ENCODE data around the gene SPRED2.

The SPRED2 gene

DNA sequence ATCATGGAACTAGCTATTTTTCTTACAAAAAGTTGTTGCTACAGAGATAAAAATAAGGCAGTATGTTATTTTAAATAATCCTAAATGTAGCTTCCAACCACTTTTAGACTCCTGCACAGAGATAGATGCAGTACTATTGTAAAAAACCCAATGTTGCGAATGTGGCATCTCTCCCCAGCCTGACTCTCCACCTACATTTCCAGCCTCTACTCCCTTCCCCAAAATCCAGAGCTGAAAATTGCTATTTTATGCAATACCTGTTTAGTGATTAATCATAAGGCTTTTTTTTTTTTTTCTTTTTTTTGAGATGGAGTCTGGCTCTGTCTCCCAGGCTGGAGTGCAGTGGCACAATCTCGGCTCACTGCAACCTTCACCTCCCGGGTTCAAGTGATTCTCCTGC, 39.4 kb downstream of the SPRED2 start:
- ChIA-PET CTCF (no interaction called here), POLR2A (no interaction called here)
- no peak for DNase-seq (ENCODE audit: extremely low spot score)
- no peak for TF ChIP-seq ELF4 (IDR thresholded peaks at IDR 0.05)
- no peak for TF ChIP-seq ZNF384 (IDR thresholded peaks at IDR 0.05)
- no peak for TF ChIP-seq L3MBTL2 (conservative IDR thresholded peaks at IDR 0.05)
- no peak for TF ChIP-seq HDGF (IDR thresholded peaks at IDR 0.05; ENCODE audit: borderline replicate concordance)
- TF ChIP-seq FOXM1 (IDR thresholded peaks at IDR 0.05; ENCODE audit: borderline replicate concordance), result no peak
- TF ChIP-seq FOXK2 (IDR thresholded peaks at IDR 0.05), result no peak
- no peak for TF ChIP-seq SP1 (IDR thresholded peaks at IDR 0.05)
- no peak for TF ChIP-seq TARDBP (IDR thresholded peaks at IDR 0.05)
- no peak for TF ChIP-seq ARNT (IDR thresholded peaks at IDR 0.05)
- TF ChIP-seq, protein P1, sequence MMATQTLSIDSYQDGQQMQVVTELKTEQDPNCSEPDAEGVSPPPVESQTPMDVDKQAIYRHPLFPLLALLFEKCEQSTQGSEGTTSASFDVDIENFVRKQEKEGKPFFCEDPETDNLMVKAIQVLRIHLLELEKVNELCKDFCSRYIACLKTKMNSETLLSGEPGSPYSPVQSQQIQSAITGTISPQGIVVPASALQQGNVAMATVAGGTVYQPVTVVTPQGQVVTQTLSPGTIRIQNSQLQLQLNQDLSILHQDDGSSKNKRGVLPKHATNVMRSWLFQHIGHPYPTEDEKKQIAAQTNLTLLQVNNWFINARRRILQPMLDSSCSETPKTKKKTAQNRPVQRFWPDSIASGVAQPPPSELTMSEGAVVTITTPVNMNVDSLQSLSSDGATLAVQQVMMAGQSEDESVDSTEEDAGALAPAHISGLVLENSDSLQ (IDR thresholded peaks at IDR 0.05), result no peak
- no peak for TF ChIP-seq BHLHE40 (IDR thresholded peaks at IDR 0.05; ENCODE audit: borderline replicate concordance)
- TF ChIP-seq SUZ12 (IDR thresholded peaks at IDR 0.05), result no peak
- no peak for TF ChIP-seq NFRKB (IDR thresholded peaks at IDR 0.05)
- TF ChIP-seq FOXA1 (IDR thresholded peaks at IDR 0.05), result no peak
- TF ChIP-seq CTBP1 (IDR thresholded peaks at IDR 0.05; ENCODE audit: borderline replicate concordance), result no peak
- no peak for TF ChIP-seq LEF1 (IDR thresholded peaks at IDR 0.05; ENCODE audit: borderline replicate concordance)

DNA sequence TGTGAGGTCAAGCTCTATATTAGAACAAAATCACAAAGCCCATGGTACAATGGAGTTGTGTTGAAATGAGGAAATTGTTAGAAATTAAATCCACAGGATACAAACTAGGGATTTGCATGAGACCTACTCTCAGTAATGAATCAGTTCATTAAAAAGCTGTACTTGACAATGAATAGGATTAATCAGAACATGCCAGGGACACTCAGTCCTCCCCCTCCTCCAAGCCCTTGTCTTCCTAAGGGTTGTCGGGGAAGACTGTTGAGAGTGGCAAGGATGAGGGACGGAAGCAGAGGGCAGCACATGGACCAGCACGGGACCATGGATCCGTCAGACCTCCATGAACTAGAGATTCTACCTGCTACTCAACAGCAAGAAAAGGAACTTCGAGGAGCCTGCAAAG, 39.8 kb downstream of the SPRED2 start:
- ChIA-PET POLR2A (no interaction called here), CTCF (no interaction called here)
- no peak for DNase-seq (ENCODE audit: extremely low spot score)
- no peak for TF ChIP-seq TARDBP (IDR thresholded peaks at IDR 0.05)
- TF ChIP-seq CTBP1 (IDR thresholded peaks at IDR 0.05; ENCODE audit: borderline replicate concordance), result no peak
- no peak for TF ChIP-seq BHLHE40 (IDR thresholded peaks at IDR 0.05; ENCODE audit: borderline replicate concordance)
- TF ChIP-seq SP1 (IDR thresholded peaks at IDR 0.05), result no peak
- TF ChIP-seq FOXM1 (IDR thresholded peaks at IDR 0.05; ENCODE audit: borderline replicate concordance), result no peak
- TF ChIP-seq ELF4 (IDR thresholded peaks at IDR 0.05), result no peak
- TF ChIP-seq L3MBTL2 (conservative IDR thresholded peaks at IDR 0.05), result no peak
- TF ChIP-seq FOXA1 (IDR thresholded peaks at IDR 0.05), result no peak
- TF ChIP-seq, protein P1 (IDR thresholded peaks at IDR 0.05), result no peak
- no peak for TF ChIP-seq LEF1 (IDR thresholded peaks at IDR 0.05; ENCODE audit: borderline replicate concordance)
- TF ChIP-seq HDGF (IDR thresholded peaks at IDR 0.05; ENCODE audit: borderline replicate concordance), result no peak
- no peak for TF ChIP-seq ZNF384 (IDR thresholded peaks at IDR 0.05)
- no peak for TF ChIP-seq NFRKB (IDR thresholded peaks at IDR 0.05)
- TF ChIP-seq ARNT (IDR thresholded peaks at IDR 0.05), result no peak
- TF ChIP-seq SUZ12 (IDR thresholded peaks at IDR 0.05), result no peak
- no peak for TF ChIP-seq FOXK2 (IDR thresholded peaks at IDR 0.05)

DNA sequence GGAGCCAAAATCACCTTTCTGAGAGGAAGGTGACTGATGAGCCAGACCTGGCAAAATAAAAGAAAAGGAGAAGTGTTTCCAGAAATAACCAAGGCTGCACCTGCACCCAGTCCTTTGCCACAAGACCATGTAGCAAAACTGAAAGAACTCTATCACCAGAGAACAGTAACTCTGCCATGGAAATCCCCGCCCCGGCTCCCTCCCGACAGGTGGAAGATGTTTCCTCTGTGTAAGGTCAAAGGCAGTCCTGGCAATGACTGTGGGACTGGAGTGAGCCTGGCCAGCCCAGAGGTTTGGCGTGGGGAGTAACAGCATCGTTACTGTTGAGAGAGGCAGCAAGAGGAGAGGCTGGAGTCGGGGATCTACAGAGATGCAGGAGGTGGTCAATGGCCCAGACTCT, 42.3 kb downstream of the SPRED2 start:
- POLR2A ChIA-PET, result no interaction called here
- CTCF ChIA-PET, result no interaction called here
- no peak for DNase-seq (ENCODE audit: extremely low spot score)
- no peak for TF ChIP-seq LEF1 (IDR thresholded peaks at IDR 0.05; ENCODE audit: borderline replicate concordance)
- TF ChIP-seq CTBP1 (IDR thresholded peaks at IDR 0.05; ENCODE audit: borderline replicate concordance), result no peak
- TF ChIP-seq TARDBP (IDR thresholded peaks at IDR 0.05), result no peak
- no peak for TF ChIP-seq FOXK2 (IDR thresholded peaks at IDR 0.05)
- TF ChIP-seq, protein P1 (IDR thresholded peaks at IDR 0.05), result no peak
- no peak for TF ChIP-seq BHLHE40 (IDR thresholded peaks at IDR 0.05; ENCODE audit: borderline replicate concordance)
- TF ChIP-seq SP1 (IDR thresholded peaks at IDR 0.05), result no peak
- no peak for TF ChIP-seq FOXA1 (IDR thresholded peaks at IDR 0.05)
- no peak for TF ChIP-seq ELF4 (IDR thresholded peaks at IDR 0.05)
- TF ChIP-seq ARNT (IDR thresholded peaks at IDR 0.05), result no peak
- TF ChIP-seq L3MBTL2 (conservative IDR thresholded peaks at IDR 0.05), result no peak
- no peak for TF ChIP-seq HDGF (IDR thresholded peaks at IDR 0.05; ENCODE audit: borderline replicate concordance)
- no peak for TF ChIP-seq NFRKB (IDR thresholded peaks at IDR 0.05)
- no peak for TF ChIP-seq ZNF384 (IDR thresholded peaks at IDR 0.05)

DNA sequence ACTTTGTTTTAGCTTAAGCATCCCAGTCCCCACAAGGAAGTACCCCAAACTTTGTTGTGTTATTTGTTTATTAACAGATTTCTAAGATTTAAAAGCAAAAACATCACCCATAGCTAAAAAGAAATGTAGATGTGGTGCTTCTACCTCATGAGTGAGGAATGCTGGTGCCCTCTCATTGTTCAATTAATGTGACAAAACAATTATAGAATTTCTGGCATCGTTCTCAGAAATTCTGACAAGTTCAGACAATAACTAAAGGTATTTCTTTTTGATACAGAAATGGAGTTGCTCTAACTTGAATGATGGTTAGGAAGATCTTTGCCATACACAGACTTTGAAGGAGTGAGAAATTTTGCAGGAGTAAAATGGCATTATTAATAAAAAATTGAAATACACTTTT, 42.9 kb downstream of the SPRED2 start:
- TF ChIP-seq ARNT (IDR thresholded peaks at IDR 0.05) (no peak), FOXA1 (IDR thresholded peaks at IDR 0.05) (no peak), FOXM1 (IDR thresholded peaks at IDR 0.05; ENCODE audit: borderline replicate concordance) (no peak), SUZ12 (IDR thresholded peaks at IDR 0.05) (no peak), CTBP1 (IDR thresholded peaks at IDR 0.05; ENCODE audit: borderline replicate concordance) (no peak), SP1 (IDR thresholded peaks at IDR 0.05) (no peak), BHLHE40 (IDR thresholded peaks at IDR 0.05; ENCODE audit: borderline replicate concordance) (no peak), FOXK2 (IDR thresholded peaks at IDR 0.05) (no peak), L3MBTL2 (conservative IDR thresholded peaks at IDR 0.05) (no peak), NFRKB (IDR thresholded peaks at IDR 0.05) (no peak), LEF1 (IDR thresholded peaks at IDR 0.05; ENCODE audit: borderline replicate concordance) (no peak), ELF4 (IDR thresholded peaks at IDR 0.05) (no peak), HDGF (IDR thresholded peaks at IDR 0.05; ENCODE audit: borderline replicate concordance) (no peak), ZNF384 (IDR thresholded peaks at IDR 0.05) (no peak), TARDBP (IDR thresholded peaks at IDR 0.05) (no peak)
- TF ChIP-seq, protein P1 (IDR thresholded peaks at IDR 0.05), result no peak
- ChIA-PET POLR2A (no interaction called here), CTCF (no interaction called here)
- no peak for DNase-seq (ENCODE audit: extremely low spot score)

DNA sequence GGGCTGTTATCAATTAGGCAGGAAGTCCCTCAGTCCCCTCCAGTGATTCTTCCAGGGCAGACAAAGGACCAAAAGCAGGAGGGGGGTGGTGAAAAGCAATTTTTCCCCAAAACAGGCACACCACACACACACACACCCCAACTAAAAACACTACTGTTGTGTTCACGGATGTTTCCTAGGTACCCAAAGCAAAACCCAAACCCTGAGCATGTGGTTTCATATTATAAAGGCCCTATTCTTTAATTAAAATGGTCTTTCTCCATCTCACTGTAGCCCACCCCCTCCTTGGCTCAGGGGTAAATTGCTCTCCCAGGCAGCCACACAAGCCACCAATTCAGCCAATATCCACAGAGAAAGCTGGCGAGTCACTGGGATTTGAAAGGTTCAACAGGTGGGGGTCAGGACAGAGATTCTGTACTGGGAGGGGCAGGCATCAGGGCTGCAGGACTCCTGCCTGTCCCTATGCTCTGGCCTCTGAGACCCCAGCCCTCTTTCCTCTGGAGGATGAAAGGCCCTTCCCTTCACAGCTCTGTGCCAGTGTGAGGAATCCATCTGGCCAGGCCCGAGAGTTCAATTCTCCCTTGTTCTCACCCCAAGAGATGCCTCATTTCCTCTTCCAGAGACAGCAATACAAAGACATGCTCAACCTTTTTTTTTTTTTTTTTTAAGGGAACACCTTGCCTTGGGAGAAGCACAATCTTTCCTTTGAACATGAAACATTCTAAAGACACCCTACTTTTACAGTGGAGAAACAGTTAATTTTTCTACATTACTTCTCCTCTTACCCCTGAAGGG, 43.6 kb downstream of the SPRED2 start:
- CTCF ChIA-PET, result no interaction called here
- POLR2A ChIA-PET, result no interaction called here

More for the DNA sequence above, 43.6 kb downstream of the SPRED2 start:
- TF ChIP-seq L3MBTL2 (conservative IDR thresholded peaks at IDR 0.05), result no peak
- TF ChIP-seq FOXK2 (IDR thresholded peaks at IDR 0.05), result no peak
- TF ChIP-seq, protein P1 (IDR thresholded peaks at IDR 0.05), result no peak
- TF ChIP-seq ZNF384 (IDR thresholded peaks at IDR 0.05), result no peak
- no peak for TF ChIP-seq SP1 (IDR thresholded peaks at IDR 0.05)
- no peak for TF ChIP-seq ELF4 (IDR thresholded peaks at IDR 0.05)
- no peak for TF ChIP-seq CTBP1 (IDR thresholded peaks at IDR 0.05; ENCODE audit: borderline replicate concordance)
- TF ChIP-seq TARDBP (IDR thresholded peaks at IDR 0.05), result no peak
- no peak for TF ChIP-seq ARNT (IDR thresholded peaks at IDR 0.05)
- no peak for TF ChIP-seq HDGF (IDR thresholded peaks at IDR 0.05; ENCODE audit: borderline replicate concordance)
- TF ChIP-seq BHLHE40 (IDR thresholded peaks at IDR 0.05; ENCODE audit: borderline replicate concordance), result no peak
- DNase-seq (ENCODE audit: extremely low spot score), result no peak
